Brain microvascular endothelial cell (primary cell): ENCODE results near the gene ARFRP1.

Source experiments
- DNase-seq: peaks from one replicate; pipeline ENCODE4 v3.0.0-alpha.2; 2020
- H3K27ac ChIP-seq: fragments of 250-450 bp; sonication (Bioruptor Pico); 2 replicates; pipeline ENCODE4 v1.5.1; 2020; ENCODE audit warnings: mild to moderate bottlenecking, moderate library complexity
- H3K27me3 ChIP-seq: fragments of 250-450 bp; sonication (Bioruptor Pico); replicated peaks from 2 replicates; pipeline ENCODE4 v1.5.1; 2020; ENCODE audit warnings: mild to moderate bottlenecking
- H3K36me3 ChIP-seq: fragments of 250-450 bp; sonication (Bioruptor Pico); replicated peaks from 2 replicates; pipeline ENCODE4 v1.5.1; 2020; ENCODE audit warnings: mild to moderate bottlenecking
- H3K4me3 ChIP-seq: 2 replicates; pipeline ENCODE4 v1.5.1; 2011; ENCODE audit warnings: low read depth, mild to moderate bottlenecking, control low read depth, low read length, moderate library complexity
- CTCF ChIP-seq: IDR thresholded peaks from 2 replicates; pipeline ENCODE4 v1.5.1; 2011; ENCODE audit warnings: low read depth, mild to moderate bottlenecking, moderate library complexity, low read length, control low read depth, inconsistent platforms; ENCODE audit errors: missing control alignments
- in situ Hi-C: cut with HindIII; loops from 2 replicates; pipeline ENCODE4 v1.10.0; 2017; ENCODE audit warnings: low sequenced_read_pairs, low pct_ligation_motif_present

Gene ARFRP1

GRCh38 chr20:63657937-63658748, 49.6 kb downstream of the ARFRP1 start, which contains the start of gene RTEL1:
Gene RTEL1, plus strand, starts transcription at chr20:63658312. Its CDS starts 1,091 bp downstream, at chr20:63659403.
- TF ChIP-seq CTCF, result no peak
- H3K4me3 ChIP-seq, result peak within 1 kb of the TSS; percentile 90
- peak within 1 kb of the TSS; percentile 41 for H3K27ac ChIP-seq
- H3K27me3 ChIP-seq, result no peaks in the 10 kb centered on the region
- DNase-seq, result peak; percentile 86
- peaks cover 9% of the 10 kb centered on the region for H3K36me3 ChIP-seq
- in situ Hi-C loops, result no loop called here

- no peak for DNase-seq
- no peaks in the 10 kb centered on the region for H3K27me3 ChIP-seq
- peak overlapping the region; percentile 41 for H3K27ac ChIP-seq
- TF ChIP-seq CTCF, result no peak
- H3K36me3 ChIP-seq, result peaks cover 9% of the 10 kb centered on the region
- peak overlapping the region; percentile 90 for H3K4me3 ChIP-seq
- in situ Hi-C loops, result no loop called here
Measured at GRCh38 chr20:63657260-63657936, 50.4 kb downstream of the ARFRP1 start.

DNA sequence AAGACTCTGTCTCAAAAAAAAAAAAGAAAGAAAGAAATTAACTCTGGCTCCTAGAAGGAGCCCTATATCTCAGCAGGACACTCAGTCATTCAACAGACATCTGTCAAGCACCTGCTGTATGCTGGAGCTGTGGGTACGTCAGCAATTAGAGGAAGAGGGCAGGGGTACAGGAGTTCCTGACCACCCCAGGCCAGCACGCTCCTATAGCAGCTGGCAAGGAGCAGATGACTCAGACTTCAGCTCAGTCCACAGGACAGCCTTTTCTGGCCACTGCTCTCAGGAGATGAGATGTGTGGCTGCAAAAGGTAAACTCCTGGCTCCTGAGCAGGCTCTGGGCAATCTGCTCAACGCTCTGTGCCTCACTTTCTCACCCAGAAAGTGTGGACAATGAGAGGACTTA, 51.3 kb downstream of the ARFRP1 start:
- Histone ChIP-seq H3K27ac (no peak overlapping the region), H3K27me3 (no peaks in the 10 kb centered on the region), H3K36me3 (no peaks in the 10 kb centered on the region), H3K4me3 (no peak overlapping the region)
- in situ Hi-C loops, result no loop called here
- no peak for TF ChIP-seq CTCF
- DNase-seq, result no peak

DNA sequence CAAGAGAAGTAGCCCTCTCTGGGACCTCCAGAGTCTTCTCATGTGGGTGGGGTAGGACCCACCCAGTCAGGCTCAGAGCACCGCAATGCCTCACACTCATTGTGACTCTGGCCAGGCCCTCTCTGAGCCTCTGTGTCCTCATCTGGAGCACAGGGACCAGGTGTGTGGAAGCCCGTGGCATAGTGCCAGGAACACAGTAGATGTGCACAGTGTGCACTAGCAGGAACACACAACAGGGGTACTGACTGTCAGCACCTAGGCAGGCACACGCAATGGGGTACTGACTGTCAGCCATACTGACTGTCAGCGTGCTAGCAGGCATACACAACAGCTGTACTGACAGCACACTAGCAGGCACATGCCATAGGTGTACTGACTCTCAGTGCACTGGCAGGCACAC, 52.5 kb downstream of the ARFRP1 start:
- Histone ChIP-seq H3K27ac (no peak overlapping the region), H3K36me3 (no peaks in the 10 kb centered on the region), H3K4me3 (no peak overlapping the region), H3K27me3 (no peaks in the 10 kb centered on the region)
- in situ Hi-C loops, result no loop called here
- no peak for TF ChIP-seq CTCF
- no peak for DNase-seq

DNA sequence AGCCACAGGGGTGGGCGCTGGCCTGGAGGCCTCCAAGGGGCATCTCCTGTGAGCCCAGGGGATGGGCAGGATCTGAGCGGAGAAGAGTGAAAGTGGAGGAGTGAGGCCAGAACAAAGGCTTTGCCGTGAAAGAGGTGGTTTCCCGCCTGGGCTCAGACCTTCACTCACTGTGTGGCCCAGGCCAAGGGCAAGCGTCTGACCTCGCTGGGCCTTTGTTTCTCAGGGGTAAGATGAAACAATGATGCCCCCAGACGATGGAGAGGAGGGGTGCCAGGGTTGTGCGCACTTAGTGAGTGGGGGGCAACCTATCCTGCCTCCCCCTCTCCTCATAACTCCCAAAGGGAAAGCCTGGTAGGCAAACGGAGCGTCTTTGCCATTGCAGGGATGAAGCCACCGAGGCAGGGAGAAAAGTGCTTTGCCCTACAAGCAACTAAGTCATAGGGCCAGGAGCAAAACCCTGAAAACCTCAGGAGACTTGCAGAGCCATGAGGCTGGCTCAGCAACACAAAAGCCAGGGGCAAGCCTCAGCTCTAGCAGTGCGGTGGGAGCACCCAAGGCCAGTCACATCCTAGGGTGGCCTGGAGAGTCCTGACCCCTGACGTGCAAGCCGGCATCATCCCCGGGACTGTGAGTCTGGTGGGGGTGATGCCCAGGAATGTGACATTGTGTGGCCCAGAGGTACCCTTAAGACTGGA, 53.7 kb downstream of the ARFRP1 start:
- H3K27ac ChIP-seq, result no peak overlapping the region
- in situ Hi-C loops, result no loop called here

More for the DNA sequence above, 53.7 kb downstream of the ARFRP1 start:
- no peak for DNase-seq
- Histone ChIP-seq H3K4me3 (no peak overlapping the region), H3K27me3 (no peaks in the 10 kb centered on the region), H3K36me3 (no peaks in the 10 kb centered on the region)
- TF ChIP-seq CTCF, result no peak
